ENCODE measurements around the gene IDS. TPM values are rescaled to one million over a fixed set of nuclear protein-coding genes. Genes with fewer than 3 reads are reported as not detected.
"Not testable (repeated sequence)": the region's sequence is repeated elsewhere in the genome, so short reads cannot be mapped to it uniquely, and the experiment has no call there.

IDS gene
- total RNA-seq, 1 experiment from 2014 or later, result 11.6 TPM

GRCh38 chrX:149534926-149535602 lies 30.0 kb upstream of the IDS start:
- DNase-seq, H3K4me3 ChIP-seq, H3K36me3 ChIP-seq, H3K9me3 ChIP-seq, H3K27me3 ChIP-seq: not testable (repeated sequence)

GRCh38 chrX:149533999-149534398 lies 28.9 kb upstream of the IDS start:
- not testable (repeated sequence) for H3K36me3 ChIP-seq, H3K4me3 ChIP-seq, DNase-seq

GRCh38 chrX:149532868-149533267 lies 27.8 kb upstream of the IDS start:
- not testable (repeated sequence) for H3K4me3 ChIP-seq, H3K27me3 ChIP-seq, DNase-seq, H3K9me3 ChIP-seq, H3K36me3 ChIP-seq

More at GRCh38 chrX:149533999-149534398, 28.9 kb upstream of the IDS start:
- not testable (repeated sequence) for H3K9me3 ChIP-seq, H3K27me3 ChIP-seq

- Histone ChIP-seq H3K4me3 (no peak overlapping the region), H3K9me3 (no peaks in the 10 kb centered on the region), H3K36me3 (no peaks in the 10 kb centered on the region), H3K27me3 (no peaks in the 10 kb centered on the region)
- DNase-seq, result no peak
Observed at GRCh38 chrX:149531599-149531998, 26.5 kb upstream of the IDS start.

- Histone ChIP-seq H3K9me3 (no peaks in the 10 kb centered on the region), H3K4me3 (no peak overlapping the region), H3K36me3 (no peaks in the 10 kb centered on the region), H3K27me3 (no peaks in the 10 kb centered on the region)
- no peak for DNase-seq
Observed at GRCh38 chrX:149528381-149528780, 23.3 kb upstream of the IDS start.

- DNase-seq, result no peak
- no peaks in the 10 kb centered on the region for H3K9me3 ChIP-seq
- H3K27me3 ChIP-seq, result no peaks in the 10 kb centered on the region
- no peak overlapping the region for H3K4me3 ChIP-seq
- no peaks in the 10 kb centered on the region for H3K36me3 ChIP-seq
Observed at GRCh38 chrX:149527705-149528104, 22.6 kb upstream of the IDS start.

- H3K4me3 ChIP-seq, H3K27me3 ChIP-seq, H3K36me3 ChIP-seq, DNase-seq, H3K9me3 ChIP-seq: not testable (repeated sequence)
Observed at GRCh38 chrX:149526318-149527033, 21.4 kb upstream of the IDS start.

- H3K27me3 ChIP-seq, H3K36me3 ChIP-seq, DNase-seq, H3K9me3 ChIP-seq, H3K4me3 ChIP-seq: not testable (repeated sequence)
Observed at GRCh38 chrX:149525903-149526302, 20.8 kb upstream of the IDS start.

GRCh38 chrX:149525389-149525788 lies 20.3 kb upstream of the IDS start:
- DNase-seq, result peak; percentile 14
- H3K27me3 ChIP-seq, H3K9me3 ChIP-seq, H3K4me3 ChIP-seq, H3K36me3 ChIP-seq: not testable (repeated sequence)

GRCh38 chrX:149522916-149523315 lies 17.8 kb upstream of the IDS start:
- no peaks in the 10 kb centered on the region for H3K9me3 ChIP-seq

GRCh38 chrX:149521438-149521837 lies 16.3 kb upstream of the IDS start:
- no peaks in the 10 kb centered on the region for H3K9me3 ChIP-seq
- DNase-seq, result no peak
- no peak overlapping the region for H3K4me3 ChIP-seq
- H3K27me3 ChIP-seq, result no peaks in the 10 kb centered on the region
- no peaks in the 10 kb centered on the region for H3K36me3 ChIP-seq

More at GRCh38 chrX:149522916-149523315, 17.8 kb upstream of the IDS start:
- no peaks in the 10 kb centered on the region for H3K27me3 ChIP-seq
- no peaks in the 10 kb centered on the region for H3K36me3 ChIP-seq
- no peak for DNase-seq
- no peak overlapping the region for H3K4me3 ChIP-seq

GRCh38 chrX:149520636-149521277 lies 15.7 kb upstream of the IDS start:
- not testable (repeated sequence) for H3K27me3 ChIP-seq, H3K4me3 ChIP-seq, DNase-seq, H3K36me3 ChIP-seq, H3K9me3 ChIP-seq

GRCh38 chrX:149518236-149518635 lies 13.1 kb upstream of the IDS start:
- H3K9me3 ChIP-seq, result no peaks in the 10 kb centered on the region
- peak; percentile 13 for DNase-seq
- H3K4me3 ChIP-seq, result no peak overlapping the region
- no peaks in the 10 kb centered on the region for H3K36me3 ChIP-seq
- no peaks in the 10 kb centered on the region for H3K27me3 ChIP-seq

- H3K9me3 ChIP-seq, result no peaks in the 10 kb centered on the region
- no peaks in the 10 kb centered on the region for H3K27me3 ChIP-seq
- H3K36me3 ChIP-seq, result no peaks in the 10 kb centered on the region
- DNase-seq, result no peak
- no peak overlapping the region for H3K4me3 ChIP-seq
Observed at GRCh38 chrX:149517308-149517707, 12.2 kb upstream of the IDS start.

GRCh38 chrX:149516604-149517003 lies 11.5 kb upstream of the IDS start:
- no peak overlapping the region for H3K4me3 ChIP-seq
- H3K36me3 ChIP-seq, result no peaks in the 10 kb centered on the region
- H3K27me3 ChIP-seq, result no peaks in the 10 kb centered on the region
- no peak for DNase-seq
- H3K9me3 ChIP-seq, result no peaks in the 10 kb centered on the region

- H3K4me3 ChIP-seq, result no peak overlapping the region
- no peaks in the 10 kb centered on the region for H3K36me3 ChIP-seq
- H3K27me3 ChIP-seq, result no peaks in the 10 kb centered on the region
- no peaks in the 10 kb centered on the region for H3K9me3 ChIP-seq
- DNase-seq, result no peak
Observed at GRCh38 chrX:149515954-149516602, 11.0 kb upstream of the IDS start.

GRCh38 chrX:149513825-149514428 lies 8.8 kb upstream of the IDS start:
- no peak for DNase-seq
- H3K27me3 ChIP-seq, result no peaks in the 10 kb centered on the region
- no peaks in the 10 kb centered on the region for H3K9me3 ChIP-seq
- no peaks in the 10 kb centered on the region for H3K36me3 ChIP-seq
- H3K4me3 ChIP-seq, result no peak overlapping the region

Data from MG63 (cell line).